HepG2 (cell line): ENCODE measurements around the gene POC1B. TPM values are rescaled to one million over a fixed set of nuclear protein-coding genes. Genes with fewer than 3 reads are reported as not detected.

Experiments used
- ATAC-seq: fragments of 200-7000 bp; cut with Tn5 transposase; 3 replicates; pipeline ENCODE4 v1.9.1; 2020; ENCODE audit warnings: mild to moderate bottlenecking, moderate library complexity
- BruUV-seq: library from RNA; stranded (reverse); fragments of 400-500 nt; replicated peaks from 2 replicates; lab custom pipeline; 2021; lab: Mats Ljungman, UMichigan
- CTCF ChIA-PET: fragments of 300-600 bp; formaldehyde crosslinking; extraction: SDS; loops from one replicate; lab custom pipeline; 2021; ENCODE audit warnings: low total read pairs, inconsistent platforms, low intra/inter-chr PET ratio; lab: Yijun Ruan, JAX
- POLR2A ChIA-PET: fragments of 350-600 bp; sonication (Branson Sonifier 250); formaldehyde crosslinking; loops from one replicate; lab custom pipeline; 2020; ENCODE audit warnings: antibody characterized with exemption, inconsistent platforms; lab: Yijun Ruan, JAX
- DNase-seq: peaks from one replicate; pipeline ENCODE4 v3.0.0-alpha.2; 2015; ENCODE audit warnings: low spot score
- FAIRE-seq: peaks from 3 replicates; lab custom pipeline; 2011; peaks lifted over from hg19 to GRCh38; lab: Jason Lieb, UNC
- H2AFZ ChIP-seq: one replicate; pipeline ENCODE4 v1.6.1; 2011; ENCODE audit warnings: low read length, inconsistent platforms
- H3K27ac ChIP-seq: fragments of 300-600 bp; 3 replicates; pipeline ENCODE4 v1.8.0; 2011; ENCODE audit warnings: mixed run types, mild to moderate bottlenecking, mixed read lengths, low read length, inconsistent platforms; ENCODE audit not compliant: insufficient read depth; ENCODE audit errors: extremely low read length
- H3K27me3 ChIP-seq, 2 experiments: fragments of 200-600 bp in 1 of 2; 2 replicates in 1 of 2; 3 replicates in 1 of 2; pipeline versions ENCODE4 v1.6.0 to v1.8.0; 2011; ENCODE audit warnings: low read length in 2 of 2, mild to moderate bottlenecking in 2 of 2, moderate library complexity in 2 of 2, inconsistent platforms in 1 of 2; ENCODE audit not compliant: insufficient read depth in 2 of 2, control insufficient read depth in 1 of 2
- H3K36me3 ChIP-seq, 2 experiments: fragments of 200-600 bp in 1 of 2; replicated peaks in 1 of 2; 2 replicates in 1 of 2; 3 replicates in 1 of 2; pipeline versions ENCODE4 v1.5.1 to v1.8.0; 2011; ENCODE audit warnings: low read length in 2 of 2, inconsistent platforms in 1 of 2; ENCODE audit not compliant: insufficient read depth in 2 of 2, control insufficient read depth in 1 of 2
- H3K4me1 ChIP-seq: 2 replicates; pipeline ENCODE4 v1.5.1; 2012; ENCODE audit warnings: low read length, inconsistent platforms; ENCODE audit not compliant: insufficient read depth
- H3K4me2 ChIP-seq: 2 replicates; pipeline ENCODE4 v1.6.0; 2011; ENCODE audit warnings: low read depth, low read length, inconsistent platforms
- H3K4me3 ChIP-seq, 3 experiments: fragments of 200-600 bp in 1 of 3; sonication (generic), shearing (Covaris generic) in 1 of 3; replicated peaks in 1 of 3; 2 replicates each; pipeline ENCODE4 v1.5.1; 2011 to 2016; ENCODE audit warnings: low read length in 3 of 3, inconsistent platforms in 2 of 3, low read depth in 2 of 3, mild to moderate bottlenecking in 2 of 3, control low read depth in 1 of 3, mixed read lengths in 1 of 3; ENCODE audit not compliant: insufficient read depth in 1 of 3
- H3K79me2 ChIP-seq: one replicate; pipeline ENCODE4 v1.6.1; 2011; ENCODE audit warnings: low read length, inconsistent platforms; ENCODE audit not compliant: insufficient read depth
- H3K9ac ChIP-seq: 2 replicates; pipeline ENCODE4 v1.6.0; 2011; ENCODE audit warnings: mild to moderate bottlenecking, low read depth, low read length, inconsistent platforms; ENCODE audit not compliant: insufficient read depth
- H3K9me3 ChIP-seq: 2 replicates; pipeline ENCODE4 v1.5.1; 2012; ENCODE audit warnings: mild to moderate bottlenecking, low read length
- H4K20me1 ChIP-seq: 2 replicates; pipeline ENCODE4 v1.6.0; 2011; ENCODE audit warnings: inconsistent platforms, mild to moderate bottlenecking, low read length, moderate library complexity; ENCODE audit not compliant: insufficient read depth
- ATM ChIP-seq: fragments of 450-650 bp; IDR thresholded peaks from 2 replicates; pipeline ENCODE4 v1.7.1; 2017; ENCODE audit warnings: mild to moderate bottlenecking, borderline replicate concordance
- CEBPG ChIP-seq: IDR thresholded peaks from 2 replicates; pipeline ENCODE4 v1.6.1; 2016
- CREBL2 ChIP-seq: sonication (generic); formaldehyde crosslinking; IDR thresholded peaks from 2 replicates; pipeline ENCODE4 v1.8.1; 2023; ENCODE audit warnings: missing genetic modification reagents, mild to moderate bottlenecking, borderline replicate concordance
- GABPB1 ChIP-seq: IDR thresholded peaks from 2 replicates; pipeline ENCODE4 v1.6.1; 2016; ENCODE audit warnings: mild to moderate bottlenecking, missing genetic modification reagents, moderate library complexity, missing compliant biosample characterization
- MIXL1 ChIP-seq: IDR thresholded peaks from 2 replicates; pipeline ENCODE4 v1.6.1; 2016
- PHF5A ChIP-seq: IDR thresholded peaks from one replicate; pipeline ENCODE4 v1.6.1; 2018; ENCODE audit warnings: low read depth, missing genetic modification reagents; ENCODE audit not compliant: unreplicated experiment
- RBM22 ChIP-seq: fragments of 200-400 bp; formaldehyde crosslinking; optimal IDR thresholded peaks from 2 replicates; pipeline ENCODE3; 2017; ENCODE audit warnings: mild to moderate bottlenecking, low read length, moderate library complexity
- SATB2 ChIP-seq: sonication (generic); formaldehyde crosslinking; IDR thresholded peaks from 2 replicates; pipeline ENCODE4 v1.5.0; 2020; ENCODE audit warnings: missing genetic modification reagents
- SNAI1 ChIP-seq: sonication (generic); formaldehyde crosslinking; IDR thresholded peaks from 2 replicates; pipeline ENCODE4 v1.5.0; 2020; ENCODE audit warnings: mild to moderate bottlenecking, missing genetic modification reagents, borderline replicate concordance
- TFE3 ChIP-seq: IDR thresholded peaks from 2 replicates; pipeline ENCODE4 v1.6.1; 2016
- ZNF230 ChIP-seq: sonication (generic); formaldehyde crosslinking; IDR thresholded peaks from 2 replicates; pipeline ENCODE4 v1.4.0; 2020; ENCODE audit warnings: mild to moderate bottlenecking, missing genetic modification reagents
- ZNF280D ChIP-seq: sonication (generic); formaldehyde crosslinking; IDR thresholded peaks from 2 replicates; pipeline ENCODE4 v1.5.1; 2020; ENCODE audit warnings: mild to moderate bottlenecking, missing genetic modification reagents
- ZNF337 ChIP-seq: sonication (generic); formaldehyde crosslinking; IDR thresholded peaks from 2 replicates; pipeline ENCODE4 v1.5.1; 2020; ENCODE audit warnings: missing genetic modification reagents, low read depth, mild to moderate bottlenecking, borderline replicate concordance
- ZNF460 ChIP-seq: sonication (generic); formaldehyde crosslinking; IDR thresholded peaks from 2 replicates; pipeline ENCODE4 v1.5.1; 2020; ENCODE audit warnings: missing genetic modification reagents, mild to moderate bottlenecking, borderline replicate concordance
- ZNF513 ChIP-seq: sonication (generic); formaldehyde crosslinking; conservative IDR thresholded peaks from 2 replicates; pipeline ENCODE4 v1.5.0; 2020; ENCODE audit warnings: missing genetic modification reagents
- ZNF816 ChIP-seq: sonication (generic); formaldehyde crosslinking; IDR thresholded peaks from 2 replicates; pipeline ENCODE4 v1.8.0; 2022; ENCODE audit warnings: missing genetic modification reagents, mild to moderate bottlenecking, borderline replicate concordance
- WGBS: methylation state at CpG from one replicate; pipeline ENCODE4 v1.1.6; 2017; ENCODE audit warnings: low lambda C conversion rate; 5-methylcytosine and 5-hydroxymethylcytosine counted together
- in situ Hi-C: cut with HindIII; loops from 2 replicates; pipeline ENCODE4 v1.10.0; 2017; ENCODE audit warnings: low pct_unique_long_range_greater_than_20kb; ENCODE audit not compliant: extremely low pct_ligation_motif_present
- intact Hi-C: fragments of 100-400 bp; cut with micrococcal nuclease; formaldehyde crosslinking; loops from one replicate; pipeline ENCODE4 v1.10.0; 2022; ENCODE audit not compliant: unreplicated experiment
- polyA plus RNA-seq, 8 experiments: library from polyadenylated mRNA; depleted of rRNA in 3 of 8; stranded (reverse) in 7 of 8; unstranded in 1 of 8; fragments of >200 nt; fragmentation: Illumina TruSeq in 4 of 8; extraction: Trizol in 4 of 8; gene quantifications; 2 replicates each; pipeline versions ENCODE4 v1.2.1 to v1.2.3, GENCODE V29; 2011 to 2016; ENCODE audit warnings: low read depth in 4 of 8, missing spikeins in 1 of 8, mixed read lengths in 1 of 8; ENCODE audit not compliant: insufficient read depth in 1 of 8
- total RNA-seq, 5 experiments: library from RNA; depleted of rRNA; stranded (reverse); fragments of >200 nt; fragmentation: Illumina TruSeq; extraction: Trizol; gene quantifications; 2 replicates each; pipeline ENCODE4 v1.2.3, GENCODE V29; 2016; ENCODE audit warnings: low read depth in 1 of 5

The POC1B gene
- total and polyA plus RNA-seq, 2 of the 13 experiments (the other 11 are each of a cell fraction or from before 2014, with no cell fraction given) = 9.3 to 11.0 TPM

GRCh38 chr12:89389755-89390661 lies 135.8 kb downstream of the POC1B start:
- POLR2A ChIA-PET = interaction anchor here (1.9 to 3.2 kb wide), 4 partner anchors 11 to 36 kb away, joined by 8 to 67 read pairs (median 26); partner anchors contain the start of gene DUSP6
- CTCF ChIA-PET = no interaction called here
- Histone ChIP-seq H3K4me1 (peaks cover 82% of the 10 kb centered on the region), H2AFZ (no peak overlapping the region), H3K4me2 (peak overlapping the region; percentile 66), H4K20me1 (no peaks in the 10 kb centered on the region), H3K79me2 (no peaks in the 10 kb centered on the region), H3K27me3 (no peaks in the 10 kb centered on the region), H3K9ac (peak overlapping the region; percentile 71), H3K36me3 (no peaks in the 10 kb centered on the region), H3K4me3 (peak overlapping the region; percentile 13 to 52 (median 27); a peak in 3 of 6 replicates), H3K27ac (peak overlapping the region; percentile 75), H3K9me3 (no peaks in the 10 kb centered on the region)
- WGBS = 30% methylated on average over 6 of the region's 6 CpGs
- no TSS peak for BruUV-seq
- in situ Hi-C loops = loop anchor here (5.0 kb wide), 1 partner anchor 38 kb away; the partner anchor contains the start of gene DUSP6
- FAIRE-seq (peak; percentile 81), DNase-seq (peak; percentile 62), ATAC-seq (peak; percentile 77)
- intact Hi-C loops = loop anchor here (1.0 to 5.0 kb wide), 2 partner anchors 38 to 72 kb away; partner anchors contain the start of gene DUSP6
- TF ChIP-seq ZNF513 (CRISPR knock-in tag) = no peak
- no peak for TF ChIP-seq ATM
- TF ChIP-seq SNAI1 (CRISPR knock-in tag) = no peak
- no peak for TF ChIP-seq ZNF230 (CRISPR knock-in tag)
- TF ChIP-seq GABPB1 (CRISPR knock-in tag) = no peak
- no peak for TF ChIP-seq ZNF460 (CRISPR knock-in tag)
- no peak for TF ChIP-seq TFE3
- TF ChIP-seq ZNF816 (CRISPR knock-in tag) = 0 out of 2 replicates have a peak, but pooled peaks have one; percentile 33
- no peak for TF ChIP-seq CREBL2
- TF ChIP-seq ZNF280D (CRISPR knock-in tag) = no peak
- TF ChIP-seq RBM22 = no peak
- TF ChIP-seq ZNF337 (CRISPR knock-in tag) = no peak
- TF ChIP-seq CEBPG (CRISPR knock-in tag) = peak; percentile 55; the same call in 1 of the 2 replicates
- TF ChIP-seq MIXL1 (CRISPR knock-in tag) = 0 out of 2 replicates have a peak, but pooled peaks have one; percentile 46
- no peak for TF ChIP-seq SATB2 (CRISPR knock-in tag)
- TF ChIP-seq PHF5A (CRISPR knock-in tag) = no peak
